T-helper 2 cell (primary cell): Measurements from ENCODE around the gene UBTD2.
"Not testable (repeated sequence)": the region's sequence is repeated elsewhere in the genome, so short reads cannot be mapped to it uniquely, and the experiment has no call there.

Experiments
- DNase-seq, 5 experiments: peaks; one replicate each; pipeline versions ENCODE4 v3.0.0 to v3.0.0-alpha.2; 2012 to 2022

The UBTD2 gene

DNA sequence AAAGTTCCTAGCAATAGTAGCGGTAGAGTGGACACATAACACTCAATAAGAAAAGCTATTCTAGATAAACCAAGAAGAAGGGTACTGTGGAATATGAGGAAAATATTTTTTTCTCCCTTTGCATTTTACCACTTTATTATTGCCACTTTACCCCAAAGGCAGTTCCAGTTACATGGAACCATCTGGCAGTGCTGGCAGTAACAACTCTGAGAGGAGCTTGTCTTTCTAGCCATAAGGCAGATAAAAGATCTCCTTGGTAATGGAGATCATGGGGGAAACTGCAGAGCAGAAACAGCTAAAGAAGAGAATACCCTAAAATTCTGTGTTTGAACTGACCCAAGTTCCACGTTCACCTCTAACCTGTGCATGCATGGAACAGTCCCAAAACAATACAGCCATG, 38.5 kb downstream of the UBTD2 start:
- no peak for DNase-seq

DNA sequence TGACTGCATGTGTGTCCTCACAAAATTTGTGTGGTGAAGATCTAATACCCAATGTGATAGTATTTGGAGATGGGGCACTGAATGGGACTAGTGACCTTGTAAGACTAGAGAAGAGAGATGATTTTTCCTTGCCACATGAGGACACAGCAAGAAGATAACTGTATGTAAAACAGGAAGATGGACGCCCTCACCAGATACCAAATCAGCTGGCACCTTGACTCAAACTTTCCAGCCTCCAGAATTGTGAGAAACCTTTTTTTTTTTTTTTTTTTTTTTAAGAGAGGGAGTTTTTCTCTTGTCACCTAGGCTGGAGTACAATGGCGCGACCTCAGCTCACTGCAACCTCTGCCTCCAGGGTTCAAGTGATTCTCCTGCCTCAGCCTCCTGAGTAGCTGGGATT, 40.3 kb downstream of the UBTD2 start:
- DNase-seq, result no peak

DNA sequence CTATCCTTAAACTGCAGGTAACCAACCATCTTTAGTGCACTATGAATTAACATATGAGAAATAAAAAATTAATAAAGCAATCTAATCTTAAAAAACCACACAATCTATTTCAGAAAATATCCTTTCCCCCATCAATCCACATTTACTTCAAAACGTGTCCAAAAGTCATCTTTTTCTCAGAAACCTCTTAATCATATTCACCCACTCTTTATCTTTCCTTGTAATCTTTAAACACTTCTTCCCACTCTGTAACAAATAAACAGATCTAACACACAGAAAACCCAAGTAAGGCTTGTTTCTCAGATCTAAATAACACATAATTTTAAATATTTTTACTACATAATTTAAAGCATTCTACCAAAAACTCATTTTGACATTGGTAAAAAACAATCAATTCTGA, 45.2 kb downstream of the UBTD2 start:
- DNase-seq, result no peak

DNA sequence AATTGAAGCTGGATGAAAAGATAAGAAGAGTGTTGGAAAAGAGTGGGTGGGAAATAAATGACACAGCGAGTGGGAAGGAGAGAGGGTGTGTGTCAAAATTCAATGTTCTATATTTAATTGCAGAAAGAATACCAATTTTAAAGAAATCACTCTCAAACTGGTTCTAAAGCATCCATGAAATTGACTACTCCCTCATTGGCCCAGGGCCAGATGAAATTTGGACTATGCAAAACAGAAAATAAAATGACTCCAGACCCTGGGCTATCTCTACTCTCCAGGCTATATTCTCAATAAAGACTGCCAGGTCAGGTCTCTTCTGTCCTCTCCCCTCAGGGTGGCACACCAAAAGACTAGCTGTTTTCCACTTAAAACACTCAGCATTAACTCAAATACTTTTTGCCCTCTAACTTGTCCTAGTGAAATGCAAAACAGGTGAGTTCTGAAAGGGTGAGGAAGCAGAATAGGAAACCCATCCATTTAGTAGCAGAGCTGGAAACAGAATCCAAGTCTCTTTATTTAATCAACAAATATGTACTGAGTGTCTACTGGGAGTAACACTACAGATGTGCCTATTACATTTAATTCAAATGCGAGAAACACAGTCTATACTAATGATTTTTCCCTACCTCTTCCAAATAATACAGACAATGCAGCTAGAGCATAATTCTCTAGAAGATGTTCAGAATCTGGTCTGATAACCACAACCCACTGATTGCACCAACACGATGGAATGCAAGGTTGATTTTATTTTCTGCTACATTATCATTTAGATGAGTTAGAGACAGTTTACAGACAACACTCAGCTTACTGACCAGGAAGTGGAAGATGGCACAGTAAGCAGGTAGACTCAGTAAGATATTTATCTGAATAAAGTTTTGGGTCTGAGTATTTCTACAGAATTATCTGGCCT, 47.5 kb downstream of the UBTD2 start:
- DNase-seq, result peak in 1 of 5 experiments; percentile 37

DNA sequence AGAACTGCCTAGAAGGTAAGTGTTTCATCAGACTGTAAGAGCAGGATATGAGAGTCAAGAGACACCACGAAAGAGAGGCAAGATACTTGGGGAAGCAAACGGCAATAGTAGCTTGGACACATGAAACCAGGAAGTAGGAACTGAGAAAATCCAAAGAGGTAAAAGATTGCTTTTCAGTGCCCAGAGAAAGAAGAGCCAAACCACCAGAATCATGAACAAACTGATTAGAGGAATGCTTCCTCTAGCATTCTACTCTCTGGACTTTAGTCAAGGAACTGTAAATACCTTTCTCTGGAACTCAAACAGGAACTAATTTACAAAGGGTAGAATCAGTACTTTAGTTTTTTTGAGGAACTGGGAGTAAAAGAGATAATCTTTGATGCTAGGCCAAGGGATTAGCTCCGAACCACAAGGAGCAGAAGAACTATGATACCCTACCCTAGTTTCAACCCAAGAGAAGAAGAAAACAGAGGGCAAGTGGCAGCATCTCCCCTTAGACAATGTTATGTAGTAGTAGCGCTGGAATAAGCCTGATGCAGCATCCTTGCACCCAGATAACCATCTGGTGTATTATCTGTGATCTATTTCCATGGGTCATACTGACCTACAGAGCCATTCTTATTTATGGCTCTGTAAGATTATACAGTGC, 48.3 kb downstream of the UBTD2 start:
- peak in 1 of 5 experiments; percentile 22 for DNase-seq

DNA sequence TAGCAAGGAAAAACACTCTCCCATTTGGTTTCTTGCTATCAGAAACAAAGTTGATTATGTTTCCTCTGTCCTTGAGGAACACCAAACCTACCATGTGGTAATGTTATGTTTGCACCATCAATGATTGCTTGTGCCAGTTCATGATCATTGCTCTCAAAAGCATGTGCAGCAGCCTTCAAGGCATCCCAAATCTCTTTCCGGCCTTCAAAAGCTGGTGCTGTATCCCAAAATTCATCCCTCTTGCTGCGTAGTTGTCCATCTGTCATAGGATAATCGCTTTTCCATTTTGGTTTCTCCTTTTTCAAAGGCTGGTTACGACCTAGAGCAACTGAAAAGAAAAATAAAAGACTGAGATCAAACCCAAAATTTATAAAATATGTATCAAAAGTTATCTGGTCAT, 49.5 kb downstream of the UBTD2 start:
- DNase-seq, result no peak

DNA sequence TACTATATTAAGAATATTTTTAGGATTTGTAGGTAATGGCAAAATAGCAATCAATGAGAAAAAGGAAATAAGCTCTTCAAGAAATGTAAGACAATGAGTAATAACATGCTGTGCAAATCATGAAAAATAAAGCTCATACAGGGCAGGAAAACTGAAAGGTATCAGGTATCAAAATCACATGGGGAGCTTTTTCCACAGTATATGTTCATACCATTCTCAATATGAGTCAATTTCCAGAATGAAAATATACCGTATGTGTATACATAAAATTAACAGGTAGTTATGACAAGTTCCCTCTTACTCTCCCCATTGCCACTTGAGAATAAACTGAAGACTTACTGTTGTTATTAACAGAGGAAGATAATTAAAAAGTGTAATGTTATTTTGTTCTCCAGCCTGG, 53.7 kb downstream of the UBTD2 start:
- peak in 1 of 5 experiments; percentile 31 for DNase-seq

DNA sequence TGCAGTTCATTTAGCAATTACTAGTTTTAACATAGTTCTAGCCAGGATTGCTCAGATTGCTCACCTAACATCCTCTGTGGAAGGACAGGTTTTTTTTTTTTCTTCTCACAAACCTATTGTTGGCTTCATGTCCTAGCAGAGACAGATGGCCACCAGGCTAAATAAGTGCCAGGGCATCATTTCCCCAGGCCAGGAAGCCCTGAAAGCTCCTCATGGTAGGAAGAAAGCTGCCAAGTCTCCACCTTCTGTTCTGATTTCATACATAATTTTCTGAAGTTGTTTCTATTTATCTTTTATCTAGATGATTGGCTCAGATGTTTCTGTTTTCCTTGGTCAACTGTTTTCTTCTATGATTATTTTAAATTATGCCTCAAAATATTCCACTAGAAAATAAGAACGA, 58.6 kb downstream of the UBTD2 start:
- no peak for DNase-seq

DNA sequence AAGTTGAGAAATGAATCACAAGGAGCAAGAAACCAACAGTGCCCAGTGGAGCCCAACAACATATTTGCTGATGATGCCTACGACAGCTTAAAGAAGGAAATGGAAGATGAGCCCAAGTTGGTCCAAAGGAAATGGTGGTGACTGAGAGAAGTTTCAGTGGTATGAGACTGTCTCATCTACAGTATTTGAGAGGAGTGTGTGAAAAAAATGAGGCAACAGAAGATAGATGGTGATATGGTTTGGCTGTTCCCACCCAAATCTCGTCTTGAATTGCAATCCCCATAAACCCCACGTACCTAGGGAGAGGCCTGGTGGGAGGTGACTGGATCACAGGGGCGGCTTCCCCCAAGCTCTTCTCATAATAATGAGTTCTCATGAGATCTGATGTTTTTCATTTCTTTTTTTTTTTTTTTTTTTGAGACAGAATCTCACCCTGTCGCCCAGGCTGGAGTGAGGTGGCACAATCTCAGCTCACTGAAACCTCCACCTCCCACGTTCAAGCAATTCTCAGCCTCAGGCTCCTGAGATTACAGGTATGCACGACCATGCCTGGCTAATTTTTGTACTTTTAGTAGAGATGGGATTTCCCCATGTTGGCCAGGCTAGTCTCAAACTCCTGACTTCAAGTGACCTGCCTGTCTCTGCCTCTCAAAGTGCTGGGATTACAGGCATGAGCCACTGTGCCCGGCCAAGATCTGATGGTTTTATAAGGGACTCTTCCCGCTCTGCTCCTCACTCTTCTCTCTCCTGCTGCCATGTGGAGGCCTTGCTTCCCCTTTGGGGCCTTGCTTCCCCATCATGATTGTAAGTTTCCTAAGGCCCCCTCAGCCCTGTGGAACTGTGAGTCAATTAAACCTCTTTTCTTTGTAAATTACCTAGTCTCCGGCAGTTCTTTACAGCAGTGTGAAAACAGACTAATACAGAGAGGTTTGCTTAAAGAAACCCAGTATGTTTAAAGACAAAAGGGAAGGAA, 59.4 kb downstream of the UBTD2 start:
- peak in 2 of 5 experiments; percentile 34 to 85 for DNase-seq

DNA sequence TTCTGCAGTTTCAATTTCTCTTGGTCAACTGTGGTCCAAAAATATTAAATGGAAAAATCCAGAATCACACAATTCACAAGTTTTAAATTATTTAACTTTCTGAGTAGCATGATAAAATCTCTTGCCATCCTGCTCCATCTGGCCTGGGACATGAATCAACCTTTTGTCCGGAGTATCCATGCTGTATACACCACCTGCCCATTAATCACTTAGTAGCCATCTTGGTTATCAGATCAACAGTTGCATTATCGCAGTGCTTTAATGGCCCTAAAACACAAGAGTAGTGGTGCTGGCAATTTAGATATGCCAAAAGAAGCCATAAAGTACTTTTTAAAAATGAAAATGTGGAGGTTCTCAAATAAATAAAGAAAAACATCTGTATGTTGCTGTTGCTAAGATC, 64.3 kb downstream of the UBTD2 start:
- no peak for DNase-seq

DNA sequence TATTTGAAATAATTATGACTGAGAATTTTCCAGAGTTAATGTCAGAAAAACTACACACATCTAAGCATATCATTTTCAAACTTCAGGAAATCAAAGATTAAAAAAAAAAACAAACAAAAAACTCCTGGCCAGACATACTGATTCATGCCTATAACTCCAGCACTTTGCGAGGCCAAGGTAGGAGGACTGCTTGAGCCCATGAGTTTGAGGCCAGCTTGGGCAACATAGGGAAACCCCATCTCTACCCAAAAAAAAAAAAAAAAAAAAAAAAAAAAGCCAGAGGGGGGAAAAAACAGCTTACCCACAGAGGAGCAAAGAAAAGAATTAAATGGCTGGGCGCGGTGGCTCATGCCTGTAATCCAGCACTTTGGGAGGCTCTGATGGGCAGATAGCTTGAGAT, 67.2 kb downstream of the UBTD2 start:
- no peak for DNase-seq

DNA sequence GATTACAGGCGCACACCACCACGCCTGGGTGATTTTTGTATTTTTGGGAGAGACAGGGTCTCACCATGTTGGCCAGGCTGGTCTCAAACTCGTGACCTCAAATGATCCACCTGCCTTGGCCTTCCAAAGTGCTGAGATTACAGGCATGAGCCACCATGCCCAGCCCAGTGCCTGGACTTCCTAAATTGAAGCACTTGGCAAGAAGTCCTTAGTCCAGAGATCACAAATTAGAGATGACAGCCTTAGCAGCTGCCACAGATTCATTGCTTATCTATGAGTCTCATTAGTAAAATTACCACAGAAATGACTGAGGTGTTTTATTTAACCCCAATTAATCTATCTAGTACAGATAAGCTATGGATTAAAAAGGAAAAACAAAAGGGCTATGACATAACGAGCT, 70.4 kb downstream of the UBTD2 start:
- DNase-seq, result no peak

DNA sequence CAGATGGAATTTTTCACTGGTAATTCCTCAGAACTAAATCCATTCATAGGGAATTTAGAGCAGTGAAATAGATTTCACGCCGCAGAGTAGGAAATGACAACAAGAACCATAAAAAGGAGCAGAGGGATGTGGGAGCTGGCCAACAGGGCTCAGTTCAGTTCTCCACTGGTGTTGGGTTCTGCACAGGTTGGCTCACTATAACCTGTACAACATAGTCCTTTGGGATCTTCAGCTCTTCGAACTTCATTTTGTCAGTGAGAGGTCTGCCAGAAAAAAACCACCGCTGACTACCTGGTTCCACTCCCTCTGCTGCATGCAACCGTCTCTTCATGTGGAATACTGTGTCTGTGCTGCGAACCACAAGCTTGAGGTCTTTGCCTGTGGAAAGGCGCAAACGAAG, 71.9 kb downstream of the UBTD2 start:
- DNase-seq, result no peak

DNA sequence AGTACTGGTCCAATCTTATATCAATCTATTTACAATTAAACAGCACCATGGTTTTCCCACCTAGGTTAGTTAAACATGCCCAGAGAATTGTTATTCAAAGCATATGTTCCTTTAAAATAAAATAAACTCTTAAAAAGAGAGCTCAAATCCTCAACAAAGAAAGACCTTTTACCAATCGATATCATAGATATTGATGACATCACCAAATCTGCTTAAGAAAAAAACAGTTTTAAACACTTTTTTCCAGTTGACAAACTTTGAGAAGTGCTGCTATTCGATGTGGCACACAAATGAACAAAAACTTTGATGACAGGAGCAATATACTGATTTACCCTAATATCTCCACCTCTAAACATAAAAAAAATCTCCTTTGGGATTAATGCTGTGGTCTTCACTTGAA, 73.8 kb downstream of the UBTD2 start:
- DNase-seq, result no peak

DNA sequence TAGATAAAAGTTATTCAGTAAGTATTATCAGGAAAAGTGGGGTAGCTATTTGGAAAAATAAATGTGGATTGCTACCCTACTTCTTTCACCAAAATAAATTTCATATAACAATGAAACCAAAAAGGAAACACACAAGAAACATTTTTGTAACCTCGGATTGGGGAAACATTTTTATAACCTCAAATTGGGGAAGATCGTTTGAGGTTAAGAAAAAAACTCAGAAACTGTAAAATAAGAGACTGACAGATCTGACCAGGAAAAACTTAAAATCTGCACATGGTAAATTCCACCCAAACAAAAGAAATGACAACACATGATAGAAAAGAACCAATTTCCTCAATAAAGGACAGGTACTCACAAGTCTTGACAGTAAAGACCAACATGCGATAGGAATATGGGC, 76.1 kb downstream of the UBTD2 start:
- no peak for DNase-seq

DNA sequence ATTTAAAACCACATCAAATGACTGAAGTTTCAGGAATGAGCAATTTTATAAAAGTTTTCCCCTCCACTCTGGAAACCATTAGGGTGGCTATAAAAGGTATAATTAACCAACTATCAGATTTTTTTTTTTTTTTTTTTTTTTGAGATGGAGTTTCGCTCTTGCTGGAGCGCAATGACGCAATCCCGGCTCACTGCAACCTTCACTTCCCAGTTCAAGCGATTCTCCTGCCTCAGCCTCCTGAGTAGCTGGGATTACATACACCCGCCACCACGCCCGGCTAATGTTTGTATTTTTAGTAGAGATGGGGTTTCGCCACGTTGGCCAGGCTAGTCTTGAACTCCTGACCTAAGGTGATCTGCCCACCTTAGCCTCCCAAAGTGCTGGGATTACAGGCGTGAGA, 77.6 kb downstream of the UBTD2 start:
- DNase-seq, result not testable (repeated sequence)

DNA sequence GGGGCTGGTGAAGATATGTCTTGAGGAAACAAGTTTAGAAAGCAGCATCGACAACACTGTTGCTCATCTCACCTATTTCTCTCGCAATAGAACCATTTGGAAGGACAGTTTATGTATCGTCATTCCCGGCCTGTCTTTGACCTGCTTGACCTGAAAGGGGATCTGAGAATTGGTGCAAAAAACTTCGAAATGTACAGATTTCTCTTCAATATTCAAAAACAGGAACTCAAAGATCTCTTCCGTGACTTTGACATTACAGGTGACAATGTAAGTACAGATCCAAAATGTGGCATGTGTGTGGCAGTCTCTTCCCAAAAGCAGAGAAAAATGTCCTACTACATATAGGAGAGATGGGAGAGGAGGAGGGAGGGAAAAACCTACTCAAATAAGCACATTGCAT, 83.1 kb downstream of the UBTD2 start:
- DNase-seq, result no peak

DNA sequence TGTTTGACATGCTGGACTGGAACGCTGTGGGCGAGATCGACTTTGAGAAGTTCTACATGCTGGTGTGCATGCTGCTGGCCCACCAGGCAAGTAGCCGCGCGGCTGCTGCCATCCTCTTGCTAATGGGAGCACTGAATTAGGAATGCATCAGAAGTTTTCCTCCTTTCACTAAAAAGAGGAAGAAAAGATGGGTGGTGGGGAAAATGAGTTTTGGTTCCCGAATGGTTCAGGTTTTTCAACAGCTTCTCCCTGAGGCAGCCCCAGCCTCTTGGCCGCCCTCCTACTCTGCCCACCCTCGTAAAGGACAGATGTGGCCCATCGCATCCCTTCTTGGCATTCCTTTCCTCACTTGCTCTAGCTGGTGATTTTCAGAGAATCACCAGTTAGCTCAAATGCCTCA, 84.1 kb downstream of the UBTD2 start:
- no peak for DNase-seq

DNA sequence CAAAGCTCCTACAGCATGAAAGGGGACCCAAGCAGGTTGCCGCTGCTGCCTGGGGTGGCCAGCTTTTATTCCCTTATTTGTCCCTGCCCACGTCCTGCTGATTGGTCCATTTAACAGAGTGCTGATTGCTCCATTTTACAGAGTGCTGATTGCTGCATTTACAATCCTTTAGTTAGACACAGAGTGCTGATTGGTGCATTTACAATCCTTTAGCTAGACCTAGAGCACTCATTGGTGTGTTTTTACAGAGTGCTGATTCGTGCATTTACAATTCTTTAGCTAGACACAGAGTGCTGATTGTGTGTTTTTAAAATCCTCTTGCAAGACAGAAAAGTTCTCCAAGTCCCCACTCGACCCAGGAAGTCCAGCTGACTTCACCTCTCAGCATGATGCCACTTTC, 85.8 kb downstream of the UBTD2 start:
- DNase-seq, result not testable (repeated sequence)

DNA sequence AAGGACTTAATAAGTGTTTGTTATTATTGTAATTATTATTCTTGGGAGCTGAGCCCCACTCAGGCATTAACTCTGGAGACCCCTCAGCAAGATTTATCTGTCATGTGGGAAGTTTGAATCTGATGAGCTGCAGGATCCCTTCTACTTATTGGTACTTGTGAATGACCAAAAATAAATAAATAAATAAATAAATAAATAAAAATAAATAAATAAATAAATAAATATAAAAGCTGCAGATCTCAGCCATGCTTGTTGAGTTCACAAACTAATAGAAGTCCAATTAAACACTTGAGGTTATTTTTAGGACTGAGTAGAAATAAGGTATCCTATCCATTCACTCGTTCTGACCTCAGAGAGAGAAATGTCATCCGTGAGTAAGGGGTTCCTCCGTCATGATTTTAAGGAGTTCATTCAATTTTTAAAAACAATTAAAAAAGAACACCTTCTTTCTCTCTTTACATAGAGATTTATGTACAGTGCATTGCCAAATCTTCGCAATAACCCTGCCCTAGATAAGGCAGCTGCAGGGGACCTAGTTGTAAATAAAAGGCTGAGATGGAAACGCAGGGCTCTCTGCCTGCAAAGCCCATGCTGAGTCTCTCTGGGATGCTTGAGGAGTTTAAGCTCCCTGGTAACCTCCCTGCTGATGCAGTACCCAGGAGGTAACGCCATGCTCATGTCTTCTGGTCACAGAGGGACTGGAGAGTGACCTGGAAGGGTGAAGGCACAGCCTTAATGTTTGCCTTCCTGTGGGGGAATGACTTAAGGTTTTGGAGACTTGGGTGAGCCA, 88.4 kb downstream of the UBTD2 start:
- no peak for DNase-seq

DNA sequence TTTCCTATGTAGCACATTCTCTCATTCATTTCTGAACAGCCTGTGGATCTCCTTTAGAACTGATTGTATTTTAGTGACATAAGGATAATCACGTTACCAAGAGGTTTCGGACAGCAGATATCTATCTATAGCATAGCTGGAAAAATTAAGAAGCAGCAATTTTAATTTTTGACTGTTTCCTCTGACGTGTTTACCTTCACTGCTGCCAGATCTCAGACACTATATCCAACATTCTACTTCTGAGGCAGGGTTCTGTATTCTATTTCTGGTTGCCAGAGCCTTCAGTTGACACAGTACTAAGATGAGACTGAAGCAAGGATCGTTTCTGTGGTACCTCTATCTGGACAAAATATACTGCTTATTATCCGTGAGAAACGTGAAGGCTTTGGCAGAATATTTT, 89.7 kb downstream of the UBTD2 start, which contains the start of gene EFCAB9:
Gene EFCAB9, plus strand, starts transcription at position 301 of the 400 bp plus-strand sequence. Its CDS starts 1 bp downstream, at position 302.
- DNase-seq, result no peak

DNA sequence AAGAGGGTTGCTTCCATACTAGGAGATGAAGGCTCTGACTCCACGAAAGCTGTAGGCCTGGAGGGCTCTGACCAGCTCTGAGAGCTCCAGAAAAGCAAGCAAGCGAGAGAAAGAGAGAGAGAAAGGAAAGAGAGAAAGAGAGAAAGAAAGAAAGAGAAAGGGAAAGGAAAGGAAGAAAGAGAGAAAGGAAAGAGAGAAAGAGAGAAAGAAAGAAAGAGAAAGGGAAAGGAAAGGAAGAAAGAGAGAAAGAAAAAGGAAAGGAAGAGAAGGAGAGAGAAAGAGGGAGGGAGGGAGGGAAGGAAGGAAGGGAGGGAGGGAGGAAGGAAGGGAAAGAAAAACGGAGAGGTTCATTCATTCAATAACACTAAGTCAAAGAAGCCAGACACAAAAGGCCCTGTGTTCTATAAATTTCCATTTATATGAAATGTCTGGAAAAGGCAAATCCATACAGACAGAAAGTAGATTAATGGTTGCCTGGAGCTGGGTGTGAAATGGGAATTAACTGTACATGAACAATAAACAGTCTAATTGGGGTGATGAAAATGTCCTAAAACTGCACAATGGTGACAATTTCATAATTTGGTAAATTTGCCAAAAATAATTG, 93.8 kb downstream of the UBTD2 start:
- DNase-seq, result no peak
